Upper lobe of right lung (tissue), 1 donor: Measurements from ENCODE around the gene SLC9A5. TPM values are rescaled to one million over a fixed set of nuclear protein-coding genes. Genes with fewer than 3 reads are reported as not detected.
A peak's percentile ranks its signal among the peaks of the same experiment; 100 is the strongest.

Source experiments
- ATAC-seq: fragments of 200-7000 bp; cut with Tn5 transposase; one replicate; pipeline ENCODE4 v1.9.1; 2020; ENCODE audit warnings: mild to moderate bottlenecking, moderate library complexity
- DNase-seq: peaks from one replicate; pipeline ENCODE4 v3.0.0-alpha.2; 2020
- H3K27ac ChIP-seq: fragments of 200-600 bp; one replicate; pipeline ENCODE4 v1.8.0; 2022
- H3K27me3 ChIP-seq: fragments of 200-600 bp; one replicate; pipeline ENCODE4 v1.8.0; 2022; ENCODE audit warnings: mild to moderate bottlenecking
- H3K36me3 ChIP-seq: fragments of 200-600 bp; one replicate; pipeline ENCODE4 v1.8.0; 2022
- H3K4me1 ChIP-seq: fragments of 200-600 bp; one replicate; pipeline ENCODE4 v1.8.0; 2022
- H3K4me3 ChIP-seq: fragments of 200-600 bp; one replicate; pipeline ENCODE4 v1.8.0; 2022; ENCODE audit warnings: mild to moderate bottlenecking
- H3K9me3 ChIP-seq: fragments of 200-600 bp; one replicate; pipeline ENCODE4 v1.8.0; 2022
- intact Hi-C: fragments of 100-400 bp; cut with DNase I; formaldehyde crosslinking; loops from one replicate; pipeline ENCODE4 v1.11.0; 2022
- total RNA-seq: library from RNA; stranded (reverse); fragmentation: NEBNext Ultra II Directional; extraction: Animal tissue kit (Norgen Biotek cat#: 25700); gene quantifications from one replicate; pipeline ENCODE4 v1.2.1, GENCODE V29; 2021
- TF ChIP-seq, protein P1 (sequence below): fragments of 200-600 bp; IDR thresholded peaks from one replicate; pipeline ENCODE4 v1.8.0; 2022; ENCODE audit warnings: antibody characterized with exemption
- donor health status: DM: no; HTN: yes; CAD: no; lungs with severe emphysema.

Gene SLC9A5
- total RNA-seq, 1 donor from 2014 or later = 2.4 TPM

DNA sequence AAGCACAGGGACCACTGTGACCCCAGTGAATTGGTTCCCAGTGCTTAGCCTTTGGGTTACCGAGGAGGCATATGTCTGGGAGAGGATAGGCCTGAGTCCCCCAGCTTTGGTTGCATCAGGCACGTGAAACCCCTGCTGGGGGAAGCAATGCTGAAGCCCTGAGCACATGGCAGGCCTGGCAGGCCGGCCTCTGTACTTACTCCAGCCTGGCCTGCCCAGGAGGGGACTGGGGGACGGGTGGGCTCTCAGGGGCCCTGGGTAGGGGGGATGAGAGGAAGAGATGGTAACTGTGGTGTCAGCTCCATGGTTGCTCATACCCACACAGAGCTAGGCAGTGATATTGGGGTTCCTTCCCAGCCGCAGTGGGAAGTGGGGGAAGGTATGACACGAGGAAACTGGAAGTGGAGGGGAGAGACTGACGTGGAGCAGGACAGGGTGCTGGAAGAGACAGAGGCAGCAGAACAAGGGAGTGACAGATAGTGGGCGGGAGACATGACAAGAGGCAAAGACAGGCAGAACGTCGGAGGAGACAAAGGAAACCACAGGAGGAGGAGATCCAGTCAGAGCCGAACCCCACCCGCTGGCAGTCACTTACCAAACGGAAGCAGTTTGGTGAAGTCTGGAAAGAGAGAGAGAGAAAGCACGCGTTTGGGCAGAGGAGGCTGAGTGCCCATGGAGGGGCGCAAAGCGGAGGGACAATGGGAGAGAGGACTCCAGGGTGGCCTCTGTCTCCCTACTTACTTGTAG lies 12.8 kb upstream of the SLC9A5 start:
- TF ChIP-seq, protein P1, sequence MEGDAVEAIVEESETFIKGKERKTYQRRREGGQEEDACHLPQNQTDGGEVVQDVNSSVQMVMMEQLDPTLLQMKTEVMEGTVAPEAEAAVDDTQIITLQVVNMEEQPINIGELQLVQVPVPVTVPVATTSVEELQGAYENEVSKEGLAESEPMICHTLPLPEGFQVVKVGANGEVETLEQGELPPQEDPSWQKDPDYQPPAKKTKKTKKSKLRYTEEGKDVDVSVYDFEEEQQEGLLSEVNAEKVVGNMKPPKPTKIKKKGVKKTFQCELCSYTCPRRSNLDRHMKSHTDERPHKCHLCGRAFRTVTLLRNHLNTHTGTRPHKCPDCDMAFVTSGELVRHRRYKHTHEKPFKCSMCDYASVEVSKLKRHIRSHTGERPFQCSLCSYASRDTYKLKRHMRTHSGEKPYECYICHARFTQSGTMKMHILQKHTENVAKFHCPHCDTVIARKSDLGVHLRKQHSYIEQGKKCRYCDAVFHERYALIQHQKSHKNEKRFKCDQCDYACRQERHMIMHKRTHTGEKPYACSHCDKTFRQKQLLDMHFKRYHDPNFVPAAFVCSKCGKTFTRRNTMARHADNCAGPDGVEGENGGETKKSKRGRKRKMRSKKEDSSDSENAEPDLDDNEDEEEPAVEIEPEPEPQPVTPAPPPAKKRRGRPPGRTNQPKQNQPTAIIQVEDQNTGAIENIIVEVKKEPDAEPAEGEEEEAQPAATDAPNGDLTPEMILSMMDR = no peak
- Histone ChIP-seq H3K27me3 (no peaks in the 10 kb centered on the region), H3K9me3 (no peaks in the 10 kb centered on the region), H3K36me3 (peaks cover 90% of the 10 kb centered on the region), H3K27ac (no peak overlapping the region), H3K4me1 (peaks cover 17% of the 10 kb centered on the region), H3K4me3 (no peak overlapping the region)
- no peak for DNase-seq
- no peak for ATAC-seq
- intact Hi-C loops = no loop called here

DNA sequence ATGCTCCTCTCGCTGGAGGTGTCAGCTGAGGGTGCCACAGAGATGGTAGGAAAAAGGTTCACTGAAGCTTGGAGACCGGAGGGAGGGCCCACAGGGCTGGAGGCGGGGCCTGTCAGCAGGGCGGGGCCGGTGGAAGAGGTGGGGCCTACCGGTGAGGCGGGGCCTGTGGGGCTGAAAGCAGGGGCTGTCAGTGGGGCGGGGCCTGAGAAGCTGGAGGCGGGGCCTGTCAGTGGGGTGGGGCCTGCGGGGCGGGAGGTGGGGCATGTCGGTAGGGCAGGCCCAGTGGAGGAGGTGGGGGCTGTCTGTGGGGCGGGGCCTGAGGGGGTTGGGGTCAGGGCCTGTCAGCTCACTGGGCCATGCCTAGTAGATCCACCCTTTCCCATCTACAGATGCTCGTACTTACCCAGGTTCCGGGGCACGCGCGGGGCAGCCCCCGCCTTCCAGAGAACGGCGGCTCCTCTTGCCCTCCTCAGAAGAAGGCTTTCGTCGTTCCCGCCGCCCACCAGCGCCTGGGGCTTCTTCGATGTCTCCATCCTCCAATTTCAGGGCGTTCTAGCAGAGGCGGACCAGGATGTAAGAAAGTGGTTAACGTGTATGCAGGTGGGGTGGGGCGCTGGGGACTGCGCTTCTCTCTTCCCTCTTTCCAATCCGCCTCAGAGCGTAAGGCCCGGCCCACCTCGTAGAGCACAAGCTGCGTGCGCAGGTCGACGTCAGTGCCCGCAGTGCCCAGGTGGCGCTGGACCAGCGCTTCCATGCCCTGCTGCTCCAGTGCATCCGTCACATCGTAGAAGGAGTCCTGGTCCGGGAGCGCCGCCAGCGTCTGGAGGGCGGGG lies 12.0 kb upstream of the SLC9A5 start:
- intact Hi-C loops = no loop called here
- no peak overlapping the region for H3K27ac ChIP-seq
- peaks cover 25% of the 10 kb centered on the region for H3K4me1 ChIP-seq
- peak; percentile 44 for ATAC-seq
- no peaks in the 10 kb centered on the region for H3K9me3 ChIP-seq
- DNase-seq = peak; percentile 78
- no peaks in the 10 kb centered on the region for H3K27me3 ChIP-seq
- H3K36me3 ChIP-seq = peaks cover 82% of the 10 kb centered on the region
- no peak overlapping the region for H3K4me3 ChIP-seq
- TF ChIP-seq, protein P1 = no peak

DNA sequence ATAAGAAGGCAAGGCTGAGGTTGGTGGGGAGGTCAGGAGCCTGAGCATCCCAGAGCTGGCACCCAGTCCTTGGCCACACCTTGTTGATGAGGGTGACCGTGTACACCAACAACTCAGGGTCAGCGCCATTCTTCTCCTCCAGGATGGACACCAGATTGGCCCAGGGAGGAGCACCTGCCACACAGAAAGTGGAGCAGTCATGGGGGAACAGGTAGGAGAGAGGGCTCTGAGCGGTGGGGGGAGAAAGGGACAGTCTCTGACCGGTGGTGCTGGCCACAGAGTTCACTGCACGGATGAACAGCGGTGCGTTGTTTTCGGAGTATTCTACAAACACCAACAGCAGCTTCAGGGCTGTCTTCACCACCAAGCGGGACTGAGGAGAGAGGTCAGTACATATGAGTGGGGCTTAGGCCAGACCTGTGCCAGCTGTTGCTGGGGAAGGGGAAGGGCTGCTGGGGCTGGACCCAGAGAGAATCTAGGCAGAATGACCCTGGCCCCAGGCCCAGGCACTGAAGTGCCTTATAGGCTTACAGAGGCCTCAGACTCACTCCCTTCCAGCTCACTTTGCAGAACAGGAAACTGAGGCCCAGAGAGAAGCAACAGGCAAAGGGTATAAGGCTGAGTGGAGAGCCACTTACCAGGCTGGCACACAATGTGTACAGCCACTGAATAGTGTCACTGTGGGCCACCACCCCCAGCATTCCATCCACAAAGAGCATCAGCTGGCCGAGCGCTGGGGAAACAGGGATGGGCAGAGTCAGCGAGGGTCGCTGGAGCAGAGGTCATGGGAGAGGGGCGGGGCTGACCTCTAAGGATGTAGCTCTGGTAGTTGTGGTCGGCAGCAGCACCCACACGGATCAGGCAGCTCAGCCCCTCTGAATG lies 11.1 kb upstream of the SLC9A5 start:
- H3K36me3 ChIP-seq = peaks cover 73% of the 10 kb centered on the region
- intact Hi-C loops = no loop called here
- no peaks in the 10 kb centered on the region for H3K27me3 ChIP-seq
- DNase-seq (peak; percentile 57), ATAC-seq (no peak)
- no peak overlapping the region for H3K4me3 ChIP-seq
- TF ChIP-seq, protein P1 = no peak
- peaks cover 33% of the 10 kb centered on the region for H3K4me1 ChIP-seq
- H3K9me3 ChIP-seq = no peaks in the 10 kb centered on the region
- no peak overlapping the region for H3K27ac ChIP-seq

DNA sequence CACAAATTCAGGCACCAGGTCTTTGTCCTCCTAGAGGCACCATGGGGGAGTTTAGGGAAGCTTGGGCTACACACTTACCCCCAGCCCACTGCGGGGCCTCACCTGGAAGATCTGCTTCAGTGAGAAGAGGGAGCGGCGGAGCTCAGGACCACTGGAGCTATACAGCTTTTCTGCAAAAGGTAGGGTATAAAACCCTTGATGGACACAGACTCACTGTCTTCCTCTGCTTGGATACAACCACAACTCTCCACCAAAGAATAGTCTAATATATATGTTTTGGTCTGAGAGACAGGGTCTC lies 10.6 kb upstream of the SLC9A5 start:
- TF ChIP-seq, protein P1 = no peak
- H3K4me1 ChIP-seq = peaks cover 39% of the 10 kb centered on the region
- H3K27ac ChIP-seq = no peak overlapping the region
- peaks cover 69% of the 10 kb centered on the region for H3K36me3 ChIP-seq
- ATAC-seq = no peak
- H3K9me3 ChIP-seq = no peaks in the 10 kb centered on the region
- no peak for DNase-seq
- no peak overlapping the region for H3K4me3 ChIP-seq
- intact Hi-C loops = no loop called here
- no peaks in the 10 kb centered on the region for H3K27me3 ChIP-seq

DNA sequence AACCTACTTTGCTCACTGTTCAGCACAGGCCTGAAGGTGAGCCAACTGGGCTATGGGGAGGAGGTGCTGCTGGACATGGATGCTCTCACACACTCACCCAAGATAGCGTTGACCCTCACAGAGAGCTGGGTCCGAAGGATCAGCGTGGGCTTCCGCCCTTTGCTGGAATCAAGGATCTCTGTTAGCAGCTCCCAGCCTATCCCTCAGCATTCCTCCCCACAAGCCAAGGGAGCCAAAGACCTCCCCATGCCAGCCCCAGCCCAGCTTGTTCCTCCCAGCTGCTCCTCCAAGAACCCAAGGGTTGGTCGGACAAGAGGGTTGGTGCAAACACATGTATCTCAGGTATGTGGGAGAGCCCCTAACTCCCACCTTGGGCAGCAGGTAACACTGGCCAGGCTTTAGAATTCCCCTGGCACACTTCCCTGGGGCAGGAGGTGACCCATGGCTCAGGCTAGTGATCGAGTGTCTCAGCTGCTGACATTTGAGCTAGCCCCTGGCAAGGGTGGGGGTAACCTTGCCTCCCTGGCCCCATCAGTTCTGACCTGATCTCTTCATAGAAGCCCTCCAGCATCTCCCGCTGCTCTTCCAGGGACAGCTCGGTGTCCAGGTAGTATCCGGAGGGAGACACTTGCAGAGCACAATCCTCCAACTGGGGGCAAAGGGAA lies 9.8 kb upstream of the SLC9A5 start:
- DNase-seq = peak; percentile 45
- Histone ChIP-seq H3K4me3 (no peak overlapping the region), H3K27me3 (no peaks in the 10 kb centered on the region), H3K9me3 (no peaks in the 10 kb centered on the region), H3K4me1 (peaks cover 46% of the 10 kb centered on the region), H3K36me3 (peaks cover 62% of the 10 kb centered on the region), H3K27ac (no peak overlapping the region)
- TF ChIP-seq, protein P1 = no peak
- intact Hi-C loops = no loop called here
- ATAC-seq = no peak
